Activated T-helper 1 cell treated with Interleukin-2 at 50 U/mL for 16 hours (primary cell): ENCODE data around the gene NT5DC4.
A peak's percentile ranks its signal among the peaks of the same experiment; 100 is the strongest.

Experiments used
- DNase-seq: peaks from one replicate; pipeline ENCODE4 v3.0.0-alpha.2; 2020; ENCODE audit warnings: low read depth

Gene NT5DC4

GRCh38 chr2:112720785-112721184, at the start of gene NT5DC4:
TSS of gene NT5DC4 (plus strand) at chr2:112721020. CDS start at chr2:112721080, 60 bp downstream.
- DNase-seq: no peak

DNA sequence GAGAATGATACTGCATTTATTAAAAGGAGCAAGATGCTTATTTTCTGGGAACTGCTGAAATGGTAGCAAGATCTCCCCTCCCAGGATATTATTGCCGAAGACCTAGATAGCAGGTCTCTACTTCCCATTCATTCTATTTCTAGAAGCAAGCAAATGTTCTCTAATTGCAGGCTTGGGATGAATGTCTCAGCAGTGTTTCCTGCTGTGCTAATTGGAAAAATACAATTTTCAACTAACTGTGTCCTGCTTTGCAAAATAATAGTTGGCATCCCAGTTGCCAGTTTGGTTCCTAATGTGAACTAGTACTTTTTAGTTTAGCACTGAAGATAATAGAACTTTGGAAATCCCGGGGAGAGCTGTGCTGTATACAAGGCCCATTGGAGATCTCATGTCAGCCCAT, 49.0 kb upstream of the NT5DC4 start:
- no peak for DNase-seq

DNA sequence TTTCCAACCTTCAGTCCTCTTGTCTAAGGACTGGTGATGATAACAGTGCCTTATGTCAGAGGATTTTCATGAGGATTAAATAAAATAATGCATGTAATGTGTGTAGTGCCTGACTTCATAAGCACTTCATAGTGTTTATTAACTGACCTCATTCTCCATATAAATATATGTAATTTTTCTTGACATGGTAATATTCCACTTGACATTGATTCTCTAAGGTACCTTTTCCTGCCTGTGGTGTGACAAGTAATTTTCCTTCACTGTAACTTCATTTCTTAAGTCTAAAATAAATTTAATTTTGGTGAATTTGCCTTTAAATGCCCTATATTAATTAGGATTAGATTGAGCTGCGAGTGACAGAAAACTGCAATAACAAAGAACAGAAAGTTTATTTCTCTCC, 47.8 kb upstream of the NT5DC4 start:
- no peak for DNase-seq

DNA sequence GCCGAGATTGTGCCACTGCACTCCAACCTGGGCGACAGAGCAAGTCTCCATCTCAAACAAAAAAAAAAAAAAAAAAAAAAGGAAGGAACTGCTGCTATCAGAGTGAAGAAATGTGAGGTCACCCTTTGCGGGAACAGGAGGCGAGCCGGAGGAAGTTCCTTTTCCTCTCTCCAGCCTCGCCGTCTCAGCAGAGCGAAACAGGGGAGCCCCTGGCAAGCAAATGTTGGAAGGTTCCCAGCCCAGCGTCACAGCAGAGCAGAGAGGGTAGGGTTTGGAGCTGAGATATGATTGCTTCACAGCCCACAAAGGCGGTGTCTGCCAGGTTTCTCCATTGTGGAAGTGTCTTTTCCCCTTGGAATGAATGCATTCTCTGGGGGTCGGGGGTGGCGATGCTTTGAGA, 46.6 kb upstream of the NT5DC4 start:
- no peak for DNase-seq

DNA sequence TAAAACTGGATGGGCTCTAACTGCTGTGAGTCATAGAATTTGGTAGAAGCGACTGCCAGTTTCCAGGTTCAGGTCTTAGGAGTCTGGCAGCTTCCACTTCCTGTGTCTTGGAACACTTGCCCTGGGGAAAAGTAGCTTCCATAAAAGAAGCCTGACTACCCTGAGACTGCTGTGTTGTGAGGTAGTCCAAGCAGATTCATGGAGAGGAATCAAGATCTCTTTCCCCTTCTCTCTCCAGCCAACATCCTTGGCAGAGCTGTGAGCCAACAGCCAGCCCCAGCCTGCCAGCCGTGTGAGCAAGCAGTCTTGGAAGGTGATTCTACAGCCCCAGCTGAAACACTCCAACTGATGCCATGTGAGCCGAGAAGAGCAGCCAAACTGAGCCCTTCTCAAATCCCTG, 41.3 kb upstream of the NT5DC4 start:
- DNase-seq: no peak

DNA sequence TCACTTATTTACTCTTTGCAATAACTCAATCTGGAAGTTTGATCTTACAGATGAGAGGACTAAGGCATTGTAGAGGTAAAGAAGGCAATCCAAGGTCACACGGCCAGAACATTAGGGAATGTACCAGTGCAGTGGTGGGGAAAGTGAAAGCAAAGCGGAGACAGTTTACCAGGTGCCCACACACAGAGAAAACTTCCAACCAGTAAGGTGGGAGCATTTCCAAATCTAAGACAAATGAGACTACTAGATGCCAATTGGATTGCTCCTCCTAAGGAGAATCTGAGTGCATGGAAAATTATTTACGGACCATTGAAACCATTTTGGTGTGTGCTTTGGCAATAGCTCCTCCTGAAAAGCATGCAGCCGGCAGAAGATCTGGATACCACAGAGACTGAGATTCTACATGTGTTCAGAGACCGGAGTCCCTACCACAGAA, 40.1 kb upstream of the NT5DC4 start:
- no peak for DNase-seq

DNA sequence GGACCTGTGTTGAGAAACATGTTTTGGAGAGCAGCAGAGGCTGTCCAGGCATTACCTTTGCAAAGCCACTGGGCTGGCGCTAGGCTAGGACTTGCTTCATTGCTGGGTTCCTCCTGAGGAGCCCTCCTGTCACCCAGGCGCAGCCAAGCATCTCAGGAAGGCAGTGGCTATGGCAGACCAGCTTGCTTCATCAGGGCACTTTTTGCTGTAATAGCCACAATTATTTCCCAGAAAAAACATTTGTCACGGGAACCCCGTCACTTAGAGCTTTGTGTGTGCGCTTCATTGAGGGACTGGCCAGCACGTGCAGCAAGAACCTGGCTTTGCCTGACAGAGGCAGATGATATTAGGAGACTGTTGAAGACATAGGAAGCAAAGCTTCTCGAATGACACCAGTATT, 38.7 kb upstream of the NT5DC4 start:
- no peak for DNase-seq

DNA sequence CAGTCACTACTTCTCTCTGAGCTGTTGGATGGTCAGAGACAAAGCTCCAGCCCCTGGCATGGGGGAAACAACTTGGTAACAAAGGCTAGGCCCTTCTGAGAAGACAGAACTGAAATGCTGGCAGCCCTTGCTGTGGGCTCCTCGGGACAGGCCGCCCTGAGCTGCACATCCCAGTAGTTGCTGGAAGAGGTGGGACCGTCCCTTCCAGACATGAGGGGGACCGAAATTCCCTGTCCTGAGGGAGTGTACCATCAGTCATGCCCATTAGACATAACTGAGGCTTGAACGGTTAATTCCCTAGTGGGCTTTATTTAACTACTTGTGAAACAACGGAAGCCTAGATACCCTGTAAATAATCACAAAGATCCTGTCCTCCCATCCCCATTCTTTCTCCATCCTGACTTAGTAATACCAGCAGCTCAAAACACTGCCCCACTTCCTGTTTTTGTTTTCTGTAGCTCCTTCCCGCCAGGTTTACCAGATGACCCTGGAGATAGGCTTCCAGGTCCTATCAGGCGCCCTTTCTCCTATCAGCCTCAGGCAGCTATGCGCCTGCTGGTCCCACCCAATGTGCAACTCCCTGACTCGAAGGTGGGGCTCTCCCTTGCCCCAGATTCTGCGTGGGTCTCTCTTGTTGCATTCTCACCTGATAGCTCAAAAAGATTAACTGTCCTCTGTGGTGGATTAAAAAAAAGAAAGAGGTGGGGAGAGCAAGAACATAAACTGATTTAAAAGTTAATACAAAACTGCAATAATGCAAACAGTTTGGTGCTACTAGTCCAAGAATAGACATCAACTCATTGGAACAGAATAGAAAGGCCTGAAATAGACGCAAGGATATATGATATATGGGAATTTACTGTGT, 37.0 kb upstream of the NT5DC4 start:
- no peak for DNase-seq

DNA sequence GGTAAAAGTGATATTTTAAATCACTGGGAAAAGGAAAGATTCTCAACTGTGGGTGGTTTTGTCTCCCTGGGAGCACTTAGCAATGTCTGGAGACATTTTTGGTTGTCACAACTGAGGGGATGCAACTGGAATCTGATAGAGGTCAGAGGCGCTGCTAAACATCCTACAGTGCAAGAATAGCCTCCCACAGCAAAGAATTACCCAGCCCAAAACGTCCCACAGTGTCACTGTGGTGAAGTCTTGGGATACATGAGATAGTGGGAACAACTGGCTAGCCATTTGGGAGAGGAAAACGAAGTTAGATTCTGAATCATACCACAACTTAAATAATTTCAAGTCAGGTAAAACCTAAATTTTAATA, 36.4 kb upstream of the NT5DC4 start:
- DNase-seq: no peak

DNA sequence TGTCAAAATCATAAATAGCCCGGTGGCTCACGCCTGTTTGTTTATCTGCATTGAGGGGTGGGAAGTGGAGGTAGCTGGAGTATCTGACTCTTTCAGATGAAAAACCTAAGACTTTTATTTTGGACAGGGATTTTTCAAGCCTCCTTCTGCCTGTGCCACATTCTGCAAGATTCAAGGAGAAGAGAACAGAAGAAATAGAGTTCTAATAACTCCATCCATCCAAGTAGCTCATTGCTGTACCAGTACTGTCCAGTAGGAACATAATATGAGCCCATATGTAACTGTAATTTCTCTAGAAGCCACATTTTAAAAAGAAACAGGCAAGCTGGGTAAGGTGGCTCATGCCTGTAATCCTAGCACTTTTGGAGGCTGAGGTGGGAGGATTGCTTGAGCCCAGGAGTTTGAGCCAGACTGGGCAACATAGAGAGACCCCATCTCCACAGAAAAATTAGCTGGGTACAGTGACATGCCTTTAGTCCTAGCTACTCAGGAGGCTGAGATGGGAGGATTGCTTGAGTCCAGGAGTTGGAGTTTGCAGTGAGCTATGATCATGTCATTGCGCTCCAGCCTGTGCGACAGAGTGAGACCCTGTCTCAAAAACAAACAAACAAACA, 35.4 kb upstream of the NT5DC4 start:
- no peak for DNase-seq

- DNase-seq: no peak
These were observed 34.2 kb upstream of the NT5DC4 start for GRCh38 chr2:112686348-112687217.

DNA sequence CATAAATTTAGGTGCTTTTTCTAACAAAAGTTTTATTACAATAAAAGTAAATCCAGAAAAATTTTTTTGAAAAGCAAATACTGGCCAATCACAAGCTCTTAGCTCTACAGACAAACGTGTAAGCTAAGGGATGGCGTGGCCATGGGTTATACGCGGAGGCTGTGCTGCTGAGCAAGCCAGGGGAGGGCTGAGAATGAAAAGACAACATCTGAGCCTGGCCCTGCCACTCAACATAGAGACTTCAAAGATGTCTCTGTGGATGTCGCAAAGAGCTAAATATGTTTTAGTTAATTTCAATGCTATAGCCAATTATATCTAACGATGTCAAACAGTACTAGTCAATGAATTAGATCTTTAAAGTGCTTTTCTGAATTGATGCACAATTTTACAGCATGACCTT, 33.3 kb upstream of the NT5DC4 start:
- DNase-seq: no peak

DNA sequence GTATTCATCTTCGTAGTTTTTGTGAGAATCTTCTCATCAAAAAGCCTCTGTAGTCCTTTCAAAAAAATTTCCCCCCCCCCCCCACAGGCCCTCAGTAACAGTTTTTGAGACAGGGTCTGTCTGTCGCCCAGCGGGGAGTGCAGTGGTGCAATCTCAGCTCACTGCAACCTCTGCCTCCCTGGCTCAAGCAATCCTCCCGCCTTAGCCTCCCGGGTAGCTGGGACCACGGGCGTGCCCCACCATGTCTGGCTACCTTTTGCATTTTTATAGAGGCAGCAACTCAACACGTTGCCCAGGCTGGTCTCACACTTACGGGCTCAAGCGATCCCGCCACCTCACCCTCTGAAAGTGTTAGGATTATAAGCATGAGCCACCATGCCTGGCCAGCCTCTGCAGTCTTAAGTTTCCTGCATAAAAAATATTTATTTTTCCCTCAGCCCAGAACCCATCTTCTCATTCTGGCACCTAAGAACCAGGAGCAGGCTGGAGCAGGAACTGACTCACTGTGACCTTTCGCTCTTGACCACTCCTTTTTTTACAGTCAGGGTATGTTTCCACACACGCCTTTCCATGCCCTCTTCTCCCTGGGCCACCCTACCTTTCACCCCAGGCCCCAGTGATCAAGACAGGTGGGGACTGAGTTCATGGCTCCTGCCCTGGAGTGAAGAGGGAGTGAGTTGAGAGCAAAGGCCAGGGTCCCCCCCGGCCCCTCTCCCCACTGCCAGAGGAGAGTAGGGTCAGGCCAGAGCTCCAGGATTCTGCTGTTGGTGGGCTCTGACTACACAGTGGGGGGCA, 32.5 kb upstream of the NT5DC4 start:
- no peak for DNase-seq

- peak; percentile 36 for DNase-seq
These were observed 29.9 kb upstream of the NT5DC4 start for GRCh38 chr2:112690853-112691401.

DNA sequence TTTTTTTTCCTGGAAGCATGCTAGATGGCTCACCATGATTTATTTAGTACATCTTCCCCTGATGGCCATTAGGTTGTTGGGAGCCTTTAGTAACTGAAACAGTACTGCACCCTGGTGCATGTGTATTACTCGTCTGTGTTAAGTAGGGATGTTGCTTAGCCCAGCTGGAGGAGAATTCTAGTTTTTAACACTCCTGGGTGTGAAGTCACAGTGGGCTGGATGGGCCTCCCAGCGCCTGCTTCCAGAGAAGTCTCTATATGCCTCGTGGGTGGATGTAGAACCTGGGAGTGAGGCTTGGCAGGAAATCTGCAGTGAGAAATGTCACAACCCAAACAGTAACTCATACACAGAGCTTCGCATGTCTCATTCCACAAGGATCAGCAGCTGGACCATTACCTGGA, 28.9 kb upstream of the NT5DC4 start:
- DNase-seq: no peak

- peak; percentile 35 for DNase-seq
These were observed 28.3 kb upstream of the NT5DC4 start for GRCh38 chr2:112692495-112692911.

GRCh38 chr2:112692918-112693317, 27.9 kb upstream of the NT5DC4 start:
- no peak for DNase-seq

- DNase-seq: no peak
These were observed 27.2 kb upstream of the NT5DC4 start for GRCh38 chr2:112693596-112693995.

GRCh38 chr2:112694182-112694581, 26.6 kb upstream of the NT5DC4 start:
- DNase-seq: no peak

GRCh38 chr2:112698834-112699515, 21.8 kb upstream of the NT5DC4 start:
- no peak for DNase-seq
